Stimulated activated CD8-positive, alpha-beta memory T cell treated with anti-CD3 and anti-CD28 coated beads, Interleukin-2, amount 100 ng/mL, for 48 hours (primary cell): ENCODE measurements around the gene SNHG17.
"Not testable (repeated sequence)": the region's sequence is repeated elsewhere in the genome, so short reads cannot be mapped to it uniquely, and the experiment has no call there.

Source experiments
- DNase-seq, 2 donors: peaks; one replicate each; pipeline ENCODE4 v3.0.0-alpha.2; 2020; ENCODE audit warnings: low read depth in 2 of 2

Gene SNHG17

DNA sequence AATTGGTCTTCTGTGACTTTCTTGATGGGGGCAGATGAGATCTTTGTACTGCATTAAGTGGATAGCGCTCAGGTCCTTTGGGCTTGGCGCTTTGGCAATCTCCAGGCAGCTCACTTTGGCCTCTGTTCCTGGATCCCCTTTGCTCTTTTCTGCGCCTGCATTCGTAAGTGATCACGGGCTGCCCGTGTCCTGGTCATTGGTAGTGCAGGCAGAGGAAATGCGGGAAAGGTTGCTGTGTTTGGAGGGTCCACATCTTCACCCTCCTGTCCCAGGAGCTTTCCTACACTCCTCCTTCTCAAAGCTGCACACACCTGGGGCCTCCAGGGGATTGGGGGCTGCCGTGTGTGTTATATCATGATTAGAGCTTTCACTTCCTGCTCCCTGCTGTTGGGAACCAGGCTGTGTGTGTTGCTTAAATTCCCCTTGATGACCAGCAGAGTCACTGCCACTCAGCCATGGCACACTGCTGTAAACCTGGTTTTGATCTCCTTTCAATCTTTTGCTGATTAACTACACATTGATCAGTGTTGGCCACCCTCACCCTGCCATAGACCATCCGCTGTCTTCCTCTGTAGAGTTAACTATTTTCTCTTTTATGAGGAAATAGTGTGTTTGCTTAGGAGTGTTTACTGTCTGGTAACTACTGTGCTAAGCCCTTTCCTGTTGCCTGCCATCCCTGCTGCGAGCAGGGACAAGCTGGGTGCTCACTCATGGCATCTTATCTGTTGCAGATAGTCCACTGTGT lies 13.0 kb upstream of the SNHG17 start:
- DNase-seq = no peak

DNA sequence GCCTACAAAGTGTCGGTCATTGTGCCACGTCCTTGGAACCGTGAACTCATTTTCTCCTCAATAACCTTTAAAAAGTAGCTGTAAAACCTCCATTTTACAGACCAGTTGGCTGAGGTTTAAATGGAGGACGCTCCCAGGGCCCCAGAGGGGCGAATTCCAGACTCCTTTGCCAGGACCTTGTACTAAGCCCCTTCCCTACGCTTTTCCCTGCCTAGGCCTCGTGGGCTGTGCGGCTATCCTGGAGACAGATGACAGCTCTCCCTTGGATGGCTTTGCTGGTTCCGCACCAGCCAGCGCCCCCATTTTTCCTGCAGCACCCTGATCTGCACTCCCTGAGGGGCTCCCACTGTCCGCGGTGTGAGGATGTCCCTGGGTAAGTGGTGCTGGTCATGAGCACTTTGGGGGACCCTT lies 12.1 kb upstream of the SNHG17 start:
- no peak for DNase-seq

DNA sequence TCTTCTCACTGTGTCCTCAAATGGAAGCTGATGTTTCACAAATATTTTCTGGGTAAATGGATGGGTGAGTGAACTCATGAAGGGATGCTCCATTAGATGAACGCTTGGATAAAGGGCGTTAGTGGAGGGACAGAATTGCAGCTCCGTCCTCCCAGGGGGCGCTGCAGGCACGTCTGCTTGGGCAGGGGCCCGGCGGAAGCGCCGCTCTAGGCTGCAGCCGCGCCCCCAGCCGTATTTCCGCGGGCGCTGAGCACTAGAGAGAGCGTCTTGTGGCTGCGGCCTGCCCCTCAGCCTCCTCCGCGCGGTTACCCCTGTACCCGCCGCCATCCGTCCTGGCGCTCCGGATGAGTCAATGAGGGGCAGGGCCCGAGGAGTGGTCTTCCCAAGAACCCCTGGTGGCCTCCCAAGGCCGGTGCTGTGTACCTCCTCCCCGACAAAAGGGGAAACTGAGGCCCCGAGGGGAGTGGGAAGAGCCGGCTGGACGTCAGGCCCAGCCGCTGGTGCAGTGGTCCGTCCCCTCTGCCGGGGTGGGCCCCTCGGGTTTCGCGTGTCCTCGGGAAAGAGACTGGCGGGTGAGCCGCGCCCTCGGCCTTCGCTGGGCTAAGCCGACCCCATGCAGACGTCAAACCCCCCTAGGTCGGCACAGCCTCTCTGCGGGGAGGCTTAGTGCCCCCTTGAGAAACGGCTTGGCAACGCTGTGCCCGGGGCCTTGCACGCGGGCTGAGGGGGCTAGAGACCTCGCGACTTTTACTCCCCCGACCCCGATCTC lies 11.5 kb upstream of the SNHG17 start:
- DNase-seq = peak; percentile 94 to 97

DNA sequence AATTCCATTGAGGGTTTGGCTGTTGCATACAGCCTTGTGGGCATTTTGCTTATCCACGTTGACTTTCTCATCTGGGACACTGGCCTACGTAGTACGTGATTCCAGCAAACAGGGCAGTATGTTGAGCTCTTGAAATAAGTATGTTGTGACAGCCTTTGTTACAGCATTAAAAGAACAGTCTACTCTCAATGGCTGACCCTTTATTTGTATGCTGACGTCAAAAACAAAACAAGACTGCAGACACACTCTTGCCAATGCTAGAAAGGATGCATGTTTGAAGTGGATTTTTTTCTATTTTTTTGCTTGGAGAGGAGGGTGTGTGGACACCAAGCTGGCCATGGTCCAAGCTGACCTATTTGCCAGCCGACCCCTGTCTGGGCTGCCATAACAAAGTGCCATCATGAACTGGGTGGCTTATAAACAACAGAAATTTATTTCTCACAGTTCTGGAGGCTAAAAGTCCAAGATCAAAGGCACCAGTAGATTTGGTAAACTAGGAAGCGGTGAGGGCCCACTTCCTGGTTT lies 10.8 kb upstream of the SNHG17 start:
- no peak for DNase-seq

DNA sequence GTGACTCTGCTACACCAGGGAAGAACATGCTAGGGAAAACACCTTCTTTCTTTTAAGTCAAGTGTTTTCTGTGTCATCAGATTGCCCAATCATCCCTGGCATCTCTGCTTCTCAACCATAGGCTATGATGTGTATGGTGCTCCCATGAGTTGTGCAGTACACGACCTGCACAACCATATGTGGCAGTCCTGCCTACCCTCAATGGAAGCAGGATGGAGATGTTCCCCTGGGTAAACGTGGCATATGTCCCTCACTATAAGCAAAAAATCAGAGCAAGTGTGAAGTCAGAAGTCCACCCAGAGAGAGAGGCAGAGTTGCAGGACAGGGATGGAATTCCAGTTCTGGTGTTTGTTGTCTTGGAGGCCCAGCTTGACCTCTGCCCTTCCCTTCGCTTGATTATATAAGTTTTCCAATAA lies 10.3 kb upstream of the SNHG17 start:
- no peak for DNase-seq

DNA sequence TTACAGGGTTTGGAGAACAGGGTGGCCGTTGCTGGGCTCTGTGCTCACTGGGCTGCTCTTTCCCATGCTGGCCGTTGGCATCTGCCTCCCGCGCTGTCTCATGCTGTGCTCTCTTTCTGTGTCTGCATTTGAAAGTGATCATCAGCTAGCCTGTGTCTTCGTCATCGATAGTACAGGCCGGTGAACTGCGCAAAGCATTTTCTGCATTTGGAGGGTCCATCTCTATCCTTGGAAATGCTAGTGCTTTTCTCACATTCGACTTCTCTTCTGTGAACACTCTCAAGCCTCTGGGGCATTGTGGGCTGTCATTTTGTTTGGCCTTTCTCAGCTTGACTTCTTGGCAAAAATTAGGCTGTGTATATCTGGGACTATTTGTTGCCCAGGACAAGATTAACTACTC lies 6.8 kb upstream of the SNHG17 start:
- no peak for DNase-seq

DNA sequence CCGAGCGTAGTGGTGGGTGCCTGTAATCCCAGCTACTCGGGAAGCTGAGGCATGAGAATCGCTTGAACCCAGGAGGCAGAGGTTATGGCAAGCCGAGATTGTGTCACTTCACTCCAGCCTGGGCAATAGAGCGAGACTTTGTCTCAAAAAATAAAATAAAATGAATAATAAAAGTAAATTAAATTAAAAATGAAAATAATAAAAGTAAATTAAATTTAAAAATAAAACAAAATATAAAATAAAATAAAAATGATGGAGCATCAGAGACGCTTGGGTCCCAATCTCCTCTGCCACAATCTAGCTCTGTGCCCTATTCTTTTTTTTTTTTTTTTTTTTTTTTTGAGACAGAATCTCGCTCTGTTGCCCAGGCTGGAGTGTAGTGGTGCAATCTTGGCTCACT lies 6.0 kb upstream of the SNHG17 start:
- DNase-seq = not testable (repeated sequence)

DNA sequence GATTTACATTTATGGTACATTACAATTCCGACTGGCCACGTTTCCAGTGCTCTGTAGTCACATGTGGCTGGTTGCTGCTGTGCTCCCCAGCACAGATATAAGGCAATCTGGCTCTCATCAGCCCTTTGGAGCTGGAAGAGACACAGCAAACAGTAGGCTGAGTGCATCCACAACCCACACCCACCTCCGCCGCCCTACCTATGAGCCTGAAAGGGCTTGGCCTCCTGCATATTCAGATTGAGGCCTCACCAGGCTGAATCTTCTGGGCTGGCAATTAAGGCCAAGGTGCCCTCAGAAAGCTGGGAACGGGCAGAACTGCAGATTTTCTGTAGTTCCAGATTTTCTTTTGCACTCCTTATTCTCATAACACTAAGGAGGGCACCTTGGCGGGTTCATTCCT lies 2.7 kb upstream of the SNHG17 start:
- DNase-seq = no peak

DNA sequence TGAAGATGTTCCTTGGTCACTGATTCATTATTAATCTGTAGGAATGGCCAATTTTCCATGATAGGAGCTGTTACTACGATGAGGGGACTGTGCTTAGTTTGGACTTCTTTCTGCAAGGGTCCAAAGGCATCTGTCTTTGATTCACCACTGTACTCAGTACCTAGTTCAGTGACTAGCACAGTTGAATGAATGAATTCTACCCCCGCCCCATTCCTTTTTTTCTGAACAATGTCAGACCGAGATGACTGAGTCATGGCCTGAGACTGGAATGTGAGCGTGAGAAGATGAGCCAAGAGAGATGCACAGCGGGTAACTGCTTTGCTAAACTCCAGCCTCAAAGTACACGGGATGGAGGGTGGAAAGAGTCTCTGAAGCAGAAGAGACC lies 419 bp upstream of the SNHG17 start:
- DNase-seq = no peak

DNA sequence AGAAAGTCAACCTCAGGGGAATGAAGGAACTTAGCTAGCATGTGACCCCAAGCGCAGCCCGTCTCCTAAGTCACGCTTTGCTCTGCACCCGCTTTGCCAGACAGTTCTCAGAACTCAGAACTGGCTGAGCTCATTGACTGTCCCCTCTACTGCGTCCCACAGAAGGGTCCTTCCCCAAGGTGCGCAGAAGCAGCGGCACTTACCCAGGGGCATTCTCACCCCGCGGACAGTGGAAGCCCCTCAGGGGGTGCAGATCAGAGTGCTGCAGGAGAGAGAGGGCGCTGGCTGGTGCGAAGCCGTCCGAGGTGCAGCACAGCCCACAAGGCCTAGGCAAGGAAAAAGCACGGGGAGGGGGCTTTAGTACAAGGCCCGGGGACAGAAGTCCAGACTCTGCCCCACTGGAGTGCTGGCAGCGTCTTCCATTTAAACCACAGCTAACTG lies 807 bp downstream of the SNHG17 start:
- DNase-seq = no peak

DNA sequence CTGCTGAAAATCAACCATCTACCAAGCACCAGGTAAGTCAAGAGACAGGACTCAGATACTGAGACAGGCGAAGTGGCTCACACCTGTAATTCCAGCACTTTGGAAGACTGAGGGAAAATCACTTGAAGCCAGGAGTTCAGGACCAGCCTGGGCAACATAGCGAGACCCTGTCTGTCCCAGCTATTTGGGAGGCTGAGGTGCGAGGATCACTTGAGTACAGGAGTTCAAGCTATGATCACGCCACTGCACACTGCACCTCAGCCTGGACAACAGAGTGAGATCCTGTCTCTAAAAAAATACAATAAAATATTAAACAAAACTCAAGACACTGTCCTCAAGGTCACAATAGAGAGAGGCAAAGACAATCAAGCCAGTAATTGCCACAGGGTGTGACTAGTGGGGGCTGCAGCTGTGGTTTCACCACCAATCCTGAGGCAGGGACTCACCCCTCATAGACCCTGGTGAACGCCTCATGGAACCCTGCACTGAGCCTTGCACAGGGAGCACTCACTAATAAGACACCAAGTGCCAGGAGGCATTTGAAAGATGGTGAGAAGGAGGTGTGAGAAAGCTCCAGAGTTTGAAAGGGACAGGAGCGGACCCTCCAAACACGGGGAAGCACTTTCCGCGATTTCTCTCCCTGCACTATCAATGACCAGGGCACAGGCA lies 1.7 kb downstream of the SNHG17 start:
- no peak for DNase-seq

DNA sequence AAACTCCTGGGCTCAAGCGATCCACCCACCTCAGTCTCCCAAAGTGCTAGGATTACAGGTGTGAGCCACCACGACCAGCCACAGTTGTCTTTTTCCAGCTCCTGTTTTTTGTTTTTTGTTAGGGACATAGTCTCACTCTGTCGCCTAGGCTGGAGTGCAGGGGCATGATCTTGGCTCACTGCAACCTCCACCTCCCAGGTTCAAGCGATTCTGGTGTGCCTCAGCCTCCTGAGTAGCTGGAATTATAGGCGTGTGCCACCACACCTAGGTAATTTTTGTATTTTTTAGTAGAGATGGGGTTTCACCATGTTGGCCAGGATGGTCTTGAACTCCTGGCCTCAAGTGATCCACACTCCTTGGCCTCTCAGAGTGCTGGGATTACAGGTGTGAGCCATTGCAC lies 2.3 kb downstream of the SNHG17 start:
- DNase-seq = not testable (repeated sequence)

DNA sequence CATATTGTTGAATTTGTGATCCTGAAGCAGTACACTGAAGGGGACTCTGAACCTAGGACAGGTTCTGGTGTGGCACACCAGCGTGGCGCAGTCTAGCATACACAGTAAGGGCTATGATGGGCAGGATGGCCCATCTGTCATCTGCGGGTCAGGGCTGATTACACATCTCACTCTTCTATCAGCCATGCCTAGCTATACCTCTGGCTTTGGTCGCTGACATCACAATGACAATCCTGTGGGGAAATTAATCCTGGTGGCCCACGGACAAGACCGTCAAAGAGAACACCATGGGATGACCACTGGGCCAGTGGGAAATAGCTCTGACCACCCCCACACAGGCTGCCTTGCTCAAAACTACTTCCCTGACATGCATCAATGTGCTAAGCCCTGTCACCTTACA lies 2.8 kb downstream of the SNHG17 start:
- DNase-seq = no peak

DNA sequence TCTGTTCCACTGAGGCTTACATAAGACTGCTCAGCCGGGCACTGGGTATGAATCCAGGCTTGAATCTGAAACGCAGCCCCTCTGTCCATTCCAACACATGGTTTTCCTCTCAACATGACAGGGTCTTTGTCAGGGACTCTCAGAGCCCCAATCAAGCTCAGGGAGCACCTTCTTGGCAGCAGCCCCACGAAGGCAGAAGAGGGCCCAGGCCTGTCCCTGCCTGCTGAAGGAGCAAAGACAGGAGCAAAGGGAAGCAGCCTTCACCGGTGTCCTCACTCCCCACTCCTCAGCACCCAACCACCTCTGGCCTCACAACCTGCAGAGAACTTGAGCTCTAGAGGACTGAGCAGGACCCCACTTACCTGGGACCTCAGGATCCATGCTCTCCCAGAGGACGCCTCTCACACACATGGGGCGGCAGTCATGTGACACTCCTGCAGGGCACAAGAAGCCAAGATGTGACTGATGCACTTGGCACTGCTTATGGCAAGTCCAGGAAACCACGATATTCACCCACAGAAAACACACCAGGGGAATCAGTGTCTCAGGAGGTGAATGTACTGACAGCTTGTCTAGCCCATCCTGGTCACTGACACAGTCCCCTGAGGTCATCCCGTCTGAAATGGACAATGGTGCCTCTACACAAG lies 4.3 kb downstream of the SNHG17 start:
- no peak for DNase-seq

DNA sequence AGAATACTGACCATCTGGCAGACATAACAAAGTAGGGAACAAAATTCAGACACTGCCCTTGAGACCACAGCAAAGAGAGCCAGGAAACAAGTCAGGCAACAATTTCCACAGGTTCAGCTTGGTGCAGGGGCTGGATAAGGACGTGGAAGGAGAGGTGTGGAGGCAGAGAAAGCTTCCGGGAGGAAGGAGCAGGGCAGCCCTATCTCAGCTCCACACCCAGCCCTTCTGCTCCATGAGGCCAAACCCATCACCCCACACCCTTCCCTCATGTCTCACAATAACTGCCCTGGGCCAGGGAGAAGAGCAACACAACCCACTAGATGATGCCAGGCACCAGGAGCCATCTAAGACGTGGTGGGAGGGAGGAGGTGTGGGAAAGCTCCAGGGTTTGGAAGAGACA lies 5.8 kb downstream of the SNHG17 start:
- DNase-seq = no peak

DNA sequence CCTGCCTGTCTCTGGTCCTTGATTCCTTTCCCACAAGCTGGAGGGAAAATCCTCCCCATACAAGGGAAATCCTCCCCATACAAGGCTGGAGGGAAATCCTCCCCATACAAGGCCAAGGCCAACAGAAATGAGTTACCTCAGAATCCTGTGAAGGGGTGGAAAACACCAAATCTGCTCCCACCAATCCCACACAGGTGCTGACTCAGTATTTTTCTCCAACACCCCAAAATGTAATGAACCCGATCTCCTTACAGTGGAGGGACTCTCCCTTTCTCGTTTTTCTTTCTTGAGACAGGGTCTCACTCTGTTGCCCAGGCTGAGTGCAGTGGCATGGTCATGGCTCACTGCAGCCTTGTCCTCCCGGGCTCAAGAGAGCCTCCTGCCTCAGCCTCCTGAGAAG lies 6.3 kb downstream of the SNHG17 start:
- no peak for DNase-seq

DNA sequence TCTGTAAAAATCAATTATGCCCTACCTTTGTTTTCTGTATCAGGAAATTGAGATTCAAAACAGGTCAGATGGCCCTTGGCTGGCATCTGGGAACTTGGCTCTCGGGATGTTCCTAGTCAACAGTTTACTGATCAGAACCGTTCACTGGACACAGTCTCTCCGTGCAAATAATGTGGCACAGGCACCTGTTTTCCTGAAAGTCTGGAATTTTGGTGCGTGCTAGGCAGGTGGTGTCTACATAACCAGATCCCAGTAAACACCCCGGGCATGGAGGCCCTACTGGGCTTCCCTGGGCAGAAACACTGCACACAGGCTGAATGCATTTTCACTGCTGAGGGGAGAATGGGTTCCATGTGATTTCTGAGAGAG lies 7.5 kb downstream of the SNHG17 start:
- DNase-seq = no peak

DNA sequence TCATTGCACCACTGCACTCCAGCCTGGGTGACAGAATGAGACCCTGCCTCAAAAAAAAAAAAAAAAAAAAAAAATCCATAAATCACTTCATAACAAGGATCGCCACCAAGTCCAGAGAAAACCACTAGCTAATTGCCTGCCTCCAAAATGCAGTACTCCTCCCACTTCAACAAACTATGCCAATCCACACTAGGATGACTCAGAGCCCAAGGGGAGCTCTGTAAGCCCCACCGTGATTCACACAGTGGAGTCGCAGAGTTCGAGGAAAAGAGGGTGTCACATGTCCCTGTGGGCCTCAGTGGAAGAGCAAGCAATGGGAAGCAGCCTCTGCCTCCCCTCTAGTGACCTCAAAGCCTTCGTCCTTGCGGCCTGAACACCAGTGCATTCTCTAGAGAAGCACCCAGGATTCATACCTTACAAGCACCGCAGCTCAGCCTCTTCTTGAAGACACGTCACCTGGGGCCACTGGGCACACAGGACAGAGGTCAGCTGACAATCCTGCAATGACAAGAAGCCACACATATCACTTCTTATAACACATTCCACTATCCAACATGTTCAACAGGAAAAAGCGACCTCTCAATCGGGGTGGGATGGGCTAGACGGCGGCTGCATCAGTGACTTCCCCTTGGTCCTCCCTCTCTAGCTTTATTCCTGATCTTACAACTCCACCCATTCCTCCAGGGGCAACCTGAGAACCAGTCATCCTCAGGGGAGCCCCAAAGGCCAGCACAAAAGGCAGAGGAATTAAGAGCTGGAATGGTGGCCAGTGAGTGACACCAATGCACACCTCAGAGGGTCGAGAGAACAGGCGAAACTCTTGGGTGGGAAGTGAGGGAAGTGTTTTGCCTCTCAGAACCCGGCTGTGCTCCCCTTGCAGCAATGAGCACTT lies 8.9 kb downstream of the SNHG17 start:
- DNase-seq = peak in 1 of 2 donors; percentile 27

DNA sequence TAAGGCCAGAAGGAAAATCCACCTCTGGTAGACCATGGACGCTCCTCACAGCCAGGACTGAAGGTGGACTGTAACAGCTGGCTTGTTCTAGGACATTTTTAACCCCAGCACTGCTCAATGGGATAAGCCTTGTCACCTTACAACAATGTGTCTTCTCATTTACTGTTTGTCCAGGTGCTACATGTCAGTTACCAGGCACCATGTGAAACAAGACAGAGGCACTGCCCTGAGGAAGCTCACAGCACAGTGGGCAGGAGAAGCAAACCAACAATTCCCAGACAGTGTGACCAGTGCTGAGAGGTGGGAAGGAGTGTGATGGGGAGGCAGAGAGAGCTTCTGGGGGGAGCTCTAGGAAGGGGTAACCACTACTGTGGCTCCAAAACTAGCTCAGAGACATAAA lies 10.7 kb downstream of the SNHG17 start:
- DNase-seq = no peak

DNA sequence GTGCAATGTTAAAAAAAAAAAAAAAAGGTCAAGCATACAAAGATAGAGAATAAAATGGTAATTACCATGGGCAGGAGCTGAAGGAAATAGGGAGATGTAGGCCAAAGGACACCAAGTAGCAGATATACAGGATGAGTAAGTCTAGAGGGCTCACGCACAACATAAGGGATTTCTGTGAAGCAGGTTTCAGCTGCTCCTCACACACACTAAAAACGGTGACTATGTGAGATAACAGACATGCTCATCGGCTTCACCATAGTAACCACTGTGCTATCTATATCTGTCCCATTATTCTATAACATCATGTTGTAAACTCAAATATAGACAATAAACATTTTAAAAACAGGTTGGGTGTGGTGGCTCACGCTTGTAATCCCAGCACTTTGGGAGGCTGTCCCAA lies 11.6 kb downstream of the SNHG17 start:
- DNase-seq = no peak

DNA sequence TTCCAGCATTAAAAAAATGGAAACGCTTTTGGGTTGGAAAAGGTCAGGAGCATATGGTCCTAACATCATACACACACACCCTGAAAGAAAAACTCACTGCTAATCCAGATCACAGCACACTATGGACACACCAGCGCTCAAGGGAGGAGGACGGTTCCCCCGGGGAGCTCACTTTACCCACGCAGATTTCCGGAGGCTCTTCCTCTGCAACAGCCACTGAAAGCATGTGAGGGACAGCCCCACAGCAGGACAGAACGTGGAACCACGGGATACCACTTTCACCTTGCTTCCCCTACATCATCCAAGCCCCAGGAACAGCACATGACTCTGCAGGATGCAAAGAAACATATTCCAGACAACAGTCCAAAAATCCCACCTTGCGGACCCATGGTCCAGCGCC lies 13.2 kb downstream of the SNHG17 start:
- no peak for DNase-seq
